Esophagus squamous epithelium (tissue), 5 donors: ENCODE measurements around the gene INPP5D. TPM values are rescaled to one million over a fixed set of nuclear protein-coding genes. Genes with fewer than 3 reads are reported as not detected.

Source experiments
- DNase-seq: peaks from one replicate; lab custom pipeline; 2025; lab: John Stamatoyannopoulos, UW
- H3K27ac ChIP-seq, 4 donors: fragments of 200-600 bp; sonication (generic); one replicate each; pipeline ENCODE4 v1.5.1; 2016 to 2019; ENCODE audit warnings: mild to moderate bottlenecking in 1 of 4
- H3K27me3 ChIP-seq, 4 donors: fragments of 200-600 bp; sonication (generic); 1 replicate in 3 of 4; 2 replicates in 1 of 4; pipeline versions ENCODE4 v1.5.1 to v1.6.0; 2017 to 2021; ENCODE audit warnings: antibody characterized with exemption in 1 of 4
- H3K36me3 ChIP-seq, 3 donors: fragments of 200-600 bp; sonication (generic); one replicate each; pipeline ENCODE4 v1.5.1; 2016 to 2019
- H3K4me1 ChIP-seq, 3 donors: fragments of 200-600 bp; sonication (generic); one replicate each; pipeline ENCODE4 v1.5.1; 2017 to 2019
- H3K4me3 ChIP-seq, 4 donors: fragments of 200-600 bp; sonication (generic); 1 replicate in 3 of 4; 2 replicates in 1 of 4; pipeline ENCODE4 v1.5.1; 2016 to 2019; ENCODE audit warnings: mild to moderate bottlenecking in 2 of 4, moderate library complexity in 1 of 4
- H3K9me3 ChIP-seq, 3 donors: fragments of 200-600 bp; sonication (generic); one replicate each; pipeline ENCODE4 v1.5.1; 2016 to 2019
- POLR2A ChIP-seq, 4 donors: fragments of 450-650 bp; IDR thresholded peaks; one replicate each; pipeline ENCODE4 v1.6.1; 2017; ENCODE audit warnings: antibody characterized with exemption in 4 of 4, mild to moderate bottlenecking in 4 of 4, moderate library complexity in 3 of 4
- WGBS, 2 donors: methylation state at CpG; one replicate each; pipeline ENCODE4 v1.1.5; 2018; 5-methylcytosine and 5-hydroxymethylcytosine counted together
- intact Hi-C: fragments of 100-400 bp; cut with DNase I; formaldehyde crosslinking; loops from one replicate; pipeline ENCODE4 v1.15.0; 2022
- total RNA-seq, 4 donors: library from RNA; depleted of rRNA; stranded (reverse); fragments of >200 nt; gene quantifications; one replicate each; pipeline ENCODE4 v1.1.0, GENCODE V29; 2016
- TF ChIP-seq, protein P1 (sequence below), 6 experiments: fragments of 450-650 bp in 4 of 6; fragments of 200-600 bp in 2 of 6; sonication (generic) in 2 of 6; IDR thresholded peaks; one replicate each; pipeline ENCODE4 v1.5.1; 2016 to 2019; ENCODE audit warnings: antibody characterized with exemption in 6 of 6, mild to moderate bottlenecking in 4 of 6, moderate library complexity in 4 of 6
- donor health status: DM: yes; HTN: yes; CAD: no.

INPP5D gene
- total RNA-seq, 4 donors from 2014 or later = 2.2 to 36.0 (median 10.2) TPM

DNA sequence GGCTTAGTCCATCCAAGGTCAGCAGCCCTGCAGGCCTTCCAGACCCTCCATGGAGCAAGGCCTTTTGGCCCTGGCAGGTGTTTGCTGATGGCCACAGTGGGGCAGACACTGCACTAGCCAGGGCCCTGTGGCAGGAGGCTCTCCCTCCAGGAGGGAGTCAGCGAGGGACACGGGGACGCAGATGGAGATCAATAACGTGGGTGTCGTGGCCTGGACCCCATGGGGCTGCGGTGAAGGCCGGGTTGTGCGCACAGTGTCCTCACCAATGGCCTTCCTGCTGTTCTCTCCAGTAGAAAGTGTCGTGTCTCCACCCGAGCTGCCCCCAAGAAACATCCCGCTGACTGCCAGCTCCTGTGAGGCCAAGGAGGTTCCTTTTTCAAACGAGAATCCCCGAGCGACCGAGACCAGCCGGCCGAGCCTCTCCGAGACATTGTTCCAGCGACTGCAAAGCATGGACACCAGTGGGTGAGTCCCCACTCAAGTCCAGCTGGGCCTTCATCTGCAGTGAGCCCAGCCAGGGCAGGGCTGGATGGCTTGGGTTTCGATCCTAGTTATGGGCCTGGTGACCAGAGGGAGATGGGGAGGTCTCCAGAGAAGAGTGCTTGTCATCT lies 65.4 kb downstream of the INPP5D start:
- Histone ChIP-seq H3K4me1 (no peaks in the 10 kb centered on the region), H3K27me3 (peaks cover 0 to 16% (median 0%) of the 10 kb centered on the region in 4 donors), H3K27ac (no peak overlapping the region), H3K4me3 (no peak overlapping the region), H3K36me3 (peaks cover 0 to 20% (median 0%) of the 10 kb centered on the region in 3 donors), H3K9me3 (no peaks in the 10 kb centered on the region)
- intact Hi-C loops = no loop called here
- no peak for DNase-seq
- WGBS, 2 donors = 82 to 96% methylated on average over 6 to 9 of the region's 20 CpGs
- TF ChIP-seq, protein P1, sequence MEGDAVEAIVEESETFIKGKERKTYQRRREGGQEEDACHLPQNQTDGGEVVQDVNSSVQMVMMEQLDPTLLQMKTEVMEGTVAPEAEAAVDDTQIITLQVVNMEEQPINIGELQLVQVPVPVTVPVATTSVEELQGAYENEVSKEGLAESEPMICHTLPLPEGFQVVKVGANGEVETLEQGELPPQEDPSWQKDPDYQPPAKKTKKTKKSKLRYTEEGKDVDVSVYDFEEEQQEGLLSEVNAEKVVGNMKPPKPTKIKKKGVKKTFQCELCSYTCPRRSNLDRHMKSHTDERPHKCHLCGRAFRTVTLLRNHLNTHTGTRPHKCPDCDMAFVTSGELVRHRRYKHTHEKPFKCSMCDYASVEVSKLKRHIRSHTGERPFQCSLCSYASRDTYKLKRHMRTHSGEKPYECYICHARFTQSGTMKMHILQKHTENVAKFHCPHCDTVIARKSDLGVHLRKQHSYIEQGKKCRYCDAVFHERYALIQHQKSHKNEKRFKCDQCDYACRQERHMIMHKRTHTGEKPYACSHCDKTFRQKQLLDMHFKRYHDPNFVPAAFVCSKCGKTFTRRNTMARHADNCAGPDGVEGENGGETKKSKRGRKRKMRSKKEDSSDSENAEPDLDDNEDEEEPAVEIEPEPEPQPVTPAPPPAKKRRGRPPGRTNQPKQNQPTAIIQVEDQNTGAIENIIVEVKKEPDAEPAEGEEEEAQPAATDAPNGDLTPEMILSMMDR (IDR thresholded peaks at IDR 0.05) = no peak

DNA sequence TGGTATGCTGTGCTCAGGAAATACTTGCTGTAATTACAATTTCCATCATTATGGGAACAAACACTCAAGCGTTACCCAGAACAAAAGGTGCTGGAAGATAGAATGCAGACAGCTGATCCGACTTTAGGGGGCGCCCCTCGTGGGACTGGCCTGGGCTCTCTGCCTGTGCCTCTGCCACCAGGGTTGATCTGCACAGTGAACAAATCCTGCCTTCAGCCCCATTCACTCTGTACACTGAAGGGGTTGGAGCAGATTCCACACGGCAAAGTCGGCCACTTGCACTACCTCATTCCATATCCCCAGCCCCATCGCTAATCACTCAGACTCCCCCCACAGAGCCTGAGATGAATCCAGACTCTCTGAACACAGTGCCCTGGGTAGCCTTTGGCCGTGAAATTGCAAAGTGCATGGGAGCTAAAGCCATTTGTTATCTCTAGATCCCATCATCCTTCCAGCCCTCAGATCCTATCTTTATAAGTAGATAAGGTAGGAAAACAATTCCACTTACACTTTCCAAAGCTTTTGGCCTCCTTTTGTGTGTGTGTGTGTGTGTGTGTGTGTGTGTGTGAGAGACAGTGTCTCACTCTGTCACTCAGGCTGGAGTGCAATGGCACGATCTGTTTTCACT lies 69.3 kb downstream of the INPP5D start:
- intact Hi-C loops = no loop called here
- H3K4me1 ChIP-seq = no peaks in the 10 kb centered on the region
- no peaks in the 10 kb centered on the region for H3K9me3 ChIP-seq
- DNase-seq = no peak
- no peak overlapping the region for H3K4me3 ChIP-seq
- H3K36me3 ChIP-seq = peaks cover 0 to 24% (median 0%) of the 10 kb centered on the region in 3 donors
- H3K27me3 ChIP-seq = peaks cover 0 to 20% (median 0%) of the 10 kb centered on the region in 4 donors
- WGBS, 2 donors = 64 to 65% methylated on average over 8 to 9 of the region's 9 CpGs
- H3K27ac ChIP-seq = no peak overlapping the region
- TF ChIP-seq, protein P1 (IDR thresholded peaks at IDR 0.05) = no peak
- TF ChIP-seq POLR2A (IDR thresholded peaks at IDR 0.05) = no peak

- Histone ChIP-seq H3K27me3 (peaks cover 0 to 21% (median 0%) of the 10 kb centered on the region in 4 donors), H3K9me3 (no peaks in the 10 kb centered on the region), H3K4me1 (no peaks in the 10 kb centered on the region), H3K27ac (no peak overlapping the region), H3K36me3 (peaks cover 0 to 21% (median 0%) of the 10 kb centered on the region in 3 donors), H3K4me3 (no peak overlapping the region)
- TF ChIP-seq, protein P1 (IDR thresholded peaks at IDR 0.05) = no peak
- TF ChIP-seq POLR2A (IDR thresholded peaks at IDR 0.05) = no peak
- intact Hi-C loops = no loop called here
- WGBS, 2 donors = 85 to 88% methylated on average over 6 of the region's 6 CpGs
- no peak for DNase-seq
These were observed 69.9 kb downstream of the INPP5D start for GRCh38 chr2:233130024-233130423.

GRCh38 chr2:233130481-233131020 lies 70.4 kb downstream of the INPP5D start:
- no peak for DNase-seq
- Histone ChIP-seq H3K4me3 (no peak overlapping the region), H3K9me3 (peaks cover 0 to 1% (median 0%) of the 10 kb centered on the region in 3 donors), H3K36me3 (peaks cover 0 to 21% (median 0%) of the 10 kb centered on the region in 3 donors), H3K27me3 (peaks cover 0 to 21% (median 0%) of the 10 kb centered on the region in 4 donors), H3K27ac (no peak overlapping the region), H3K4me1 (no peaks in the 10 kb centered on the region)
- WGBS, 2 donors = 77 to 100% methylated on average over 1 to 3 of the region's 7 CpGs
- TF ChIP-seq POLR2A (IDR thresholded peaks at IDR 0.05) = no peak
- TF ChIP-seq, protein P1 (IDR thresholded peaks at IDR 0.05) = no peak
- intact Hi-C loops = no loop called here
